ENCODE measurements around the gene CAST.
"Not testable (repeated sequence)": the region's sequence is repeated elsewhere in the genome, so short reads cannot be mapped to it uniquely, and the experiment has no call there.

Gene CAST

GRCh38 chr5:96788112-96788749 lies 126.1 kb downstream of the CAST start:
- no peak for DNase-seq

GRCh38 chr5:96789794-96790330 lies 127.7 kb downstream of the CAST start:
- DNase-seq, result no peak

- no peak for DNase-seq
Observed at GRCh38 chr5:96790961-96791504, 128.9 kb downstream of the CAST start.

- no peak for DNase-seq
Observed at GRCh38 chr5:96794757-96795156, 132.6 kb downstream of the CAST start.

- no peak for DNase-seq
Observed at GRCh38 chr5:96795626-96796025, 133.4 kb downstream of the CAST start.

GRCh38 chr5:96796434-96796833 lies 134.3 kb downstream of the CAST start:
- no peak for DNase-seq

GRCh38 chr5:96801718-96802117 lies 139.5 kb downstream of the CAST start:
- DNase-seq, result not testable (repeated sequence)

- peak; percentile 54 to 65 for DNase-seq
Observed at GRCh38 chr5:96807075-96807654, 145.0 kb downstream of the CAST start.

- no peak for DNase-seq
Observed at GRCh38 chr5:96808541-96808828, 146.3 kb downstream of the CAST start.

- no peak for DNase-seq
Observed at GRCh38 chr5:96808868-96809558, 146.8 kb downstream of the CAST start.

GRCh38 chr5:96809921-96810320 lies 147.7 kb downstream of the CAST start:
- no peak for DNase-seq

GRCh38 chr5:96812851-96813250 lies 150.7 kb downstream of the CAST start:
- no peak for DNase-seq

GRCh38 chr5:96814041-96814440 lies 151.9 kb downstream of the CAST start:
- DNase-seq, result no peak

- DNase-seq, result no peak
Observed at GRCh38 chr5:96816411-96816939, 154.3 kb downstream of the CAST start.

GRCh38 chr5:96816991-96817390 lies 154.8 kb downstream of the CAST start:
- no peak for DNase-seq

GRCh38 chr5:96817506-96817905 lies 155.3 kb downstream of the CAST start:
- no peak for DNase-seq

- no peak for DNase-seq
Observed at GRCh38 chr5:96818125-96818788, 156.1 kb downstream of the CAST start.

GRCh38 chr5:96819806-96820205 lies 157.6 kb downstream of the CAST start:
- no peak for DNase-seq

GRCh38 chr5:96821260-96821916 lies 159.2 kb downstream of the CAST start:
- DNase-seq, result no peak

- DNase-seq, result no peak
Observed at GRCh38 chr5:96822686-96823459, 160.7 kb downstream of the CAST start.

GRCh38 chr5:96823900-96824380 lies 161.8 kb downstream of the CAST start:
- no peak for DNase-seq

Data from NCI-H187 (cell line).